GM12891 (cell line): Measurements from ENCODE around the gene PEAK1.

Experiments used
- POLR2A ChIP-seq: IDR thresholded peaks from 2 replicates; pipeline ENCODE4 v1.6.1; 2011; ENCODE audit warnings: low read depth, low read length, control low read depth
- POLR2AphosphoS5 ChIP-seq: IDR thresholded peaks from 2 replicates; pipeline ENCODE4 v1.6.1; 2011; ENCODE audit warnings: low read depth, low read length, control low read depth
- TAF1 ChIP-seq: IDR thresholded peaks from 2 replicates; pipeline ENCODE4 v1.6.1; 2011; ENCODE audit warnings: low read depth, low read length, control low read depth

DNA sequence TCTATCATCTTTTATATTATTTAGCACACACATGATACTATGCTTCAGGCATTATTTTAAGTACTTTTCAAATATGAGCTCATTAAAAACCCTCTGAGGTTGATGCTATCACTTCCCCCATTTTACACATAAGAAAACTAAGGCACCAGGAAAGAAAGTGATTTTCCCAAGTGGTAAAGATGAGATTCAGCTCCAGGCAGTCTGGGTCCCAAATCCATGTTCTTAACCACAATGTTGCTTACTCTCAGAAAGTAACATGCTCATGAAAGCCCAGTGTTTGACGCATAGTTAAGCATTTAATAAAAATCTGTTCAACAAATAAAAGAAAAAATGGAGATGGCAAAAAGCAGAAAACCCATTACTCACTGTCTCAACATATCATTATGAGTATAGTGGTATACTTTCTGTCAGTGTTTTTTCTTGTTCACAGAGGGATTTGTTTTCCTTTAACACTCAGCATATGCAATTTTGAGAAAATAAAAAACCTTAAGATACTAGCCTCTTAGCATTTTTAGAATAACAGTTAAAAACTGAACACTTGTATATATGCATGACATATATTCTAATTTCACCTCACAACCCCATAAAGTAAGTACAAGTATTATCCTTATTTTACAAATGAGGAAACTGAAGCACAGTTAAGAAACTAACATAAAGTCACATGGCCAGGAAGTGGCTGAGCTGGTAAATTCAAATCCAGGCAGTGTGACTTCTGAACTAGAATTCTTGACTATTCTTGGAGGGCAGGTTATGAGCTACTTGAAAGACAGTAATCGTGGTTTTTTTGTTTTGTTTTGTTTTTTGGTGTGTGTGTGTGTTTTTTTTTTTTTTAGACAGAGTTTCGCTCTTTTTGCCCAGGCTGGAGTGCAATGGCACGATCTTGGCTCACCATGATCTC lies 10.4 kb downstream of the PEAK1 start:
- TF ChIP-seq POLR2AphosphoS5 (no peak), POLR2A (no peak), TAF1 (no peak)
